Kidney epithelial cell (primary cell): ENCODE data around the gene ARHGEF33. TPM values are rescaled to one million over a fixed set of nuclear protein-coding genes. Genes with fewer than 3 reads are reported as not detected.

ENCODE experiments used
- DNase-seq: peaks from one replicate; pipeline ENCODE4 v3.0.0-alpha.2; 2010; ENCODE audit warnings: low read depth
- H3K27me3 ChIP-seq: 2 replicates; pipeline ENCODE4 v1.6.0; 2011; ENCODE audit warnings: low read length; ENCODE audit not compliant: control insufficient read depth, insufficient read depth
- H3K36me3 ChIP-seq: 2 replicates; pipeline ENCODE4 v1.5.1; 2011; ENCODE audit warnings: low read length; ENCODE audit not compliant: control insufficient read depth, insufficient read depth
- H3K4me3 ChIP-seq: 2 replicates; pipeline ENCODE4 v1.5.1; 2011; ENCODE audit warnings: low read depth, mild to moderate bottlenecking, control low read depth, low read length
- CTCF ChIP-seq: IDR thresholded peaks from 2 replicates; pipeline ENCODE4 v1.5.1; 2011; ENCODE audit warnings: mild to moderate bottlenecking, moderate library complexity, low read length, control low read depth, inconsistent platforms; ENCODE audit not compliant: insufficient read depth, poor library complexity, severe bottlenecking
- total RNA-seq: library from RNA; depleted of rRNA; stranded (reverse); fragments of >200 nt; gene quantifications from 2 replicates; pipeline ENCODE4 v1.2.3, GENCODE V29; 2015

ARHGEF33 gene
- total RNA-seq, 1 donor from 2014 or later: 0.46 TPM

DNA sequence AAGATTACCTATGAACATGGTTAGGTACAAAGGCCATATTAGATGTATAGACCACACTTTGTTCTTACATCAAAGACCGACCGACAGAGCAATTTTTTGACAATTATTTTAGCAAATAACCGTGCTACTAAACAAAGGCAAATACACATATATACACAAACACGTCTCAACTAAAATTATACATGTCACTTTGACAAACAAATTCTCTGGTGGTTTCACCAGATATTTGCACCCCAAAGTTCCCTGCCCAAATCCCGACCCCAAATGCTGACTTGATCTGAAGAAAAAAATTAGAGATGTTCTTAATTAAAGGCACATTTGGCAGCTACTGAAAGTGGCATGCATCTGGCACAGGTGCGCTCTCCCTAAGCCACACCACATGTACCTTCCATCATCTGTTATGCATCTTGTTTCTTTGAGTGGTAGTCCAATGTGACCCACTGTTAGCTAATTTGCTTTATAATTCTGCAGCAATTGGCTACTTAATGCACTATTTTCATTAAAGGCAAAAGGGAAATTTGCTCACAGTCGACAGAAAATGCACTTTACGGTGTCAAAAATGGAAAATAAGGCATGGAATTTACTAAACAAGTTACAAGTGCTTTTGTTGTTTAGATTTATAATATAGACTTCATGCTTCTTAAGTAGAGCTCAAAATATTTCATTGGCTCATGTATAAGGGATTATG is 92.1 kb downstream of the ARHGEF33 start:
- no peak overlapping the region for H3K4me3 ChIP-seq
- no peaks in the 10 kb centered on the region for H3K36me3 ChIP-seq
- no peaks in the 10 kb centered on the region for H3K27me3 ChIP-seq
- no peak for DNase-seq
- TF ChIP-seq CTCF: no peak

DNA sequence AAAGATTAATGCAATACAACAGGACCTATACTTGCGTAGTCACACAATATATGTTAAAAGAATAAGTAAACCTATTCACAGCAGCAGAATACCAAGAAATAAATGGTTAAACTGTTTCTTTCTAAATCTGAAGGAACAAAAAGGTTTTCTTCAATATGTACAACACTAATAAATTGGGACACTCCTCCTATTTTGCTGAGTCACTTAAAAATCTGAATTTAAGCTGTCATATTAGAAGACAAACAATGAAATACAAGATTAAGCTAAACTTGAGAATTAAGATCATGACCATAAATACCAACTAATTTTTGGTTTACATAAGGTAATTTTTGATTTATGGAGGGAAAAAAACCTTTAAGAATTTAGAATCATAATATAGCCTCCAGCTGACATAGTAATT is 92.8 kb downstream of the ARHGEF33 start:
- DNase-seq: no peak
- no peak overlapping the region for H3K4me3 ChIP-seq
- TF ChIP-seq CTCF: no peak
- H3K27me3 ChIP-seq: no peaks in the 10 kb centered on the region
- H3K36me3 ChIP-seq: no peaks in the 10 kb centered on the region

DNA sequence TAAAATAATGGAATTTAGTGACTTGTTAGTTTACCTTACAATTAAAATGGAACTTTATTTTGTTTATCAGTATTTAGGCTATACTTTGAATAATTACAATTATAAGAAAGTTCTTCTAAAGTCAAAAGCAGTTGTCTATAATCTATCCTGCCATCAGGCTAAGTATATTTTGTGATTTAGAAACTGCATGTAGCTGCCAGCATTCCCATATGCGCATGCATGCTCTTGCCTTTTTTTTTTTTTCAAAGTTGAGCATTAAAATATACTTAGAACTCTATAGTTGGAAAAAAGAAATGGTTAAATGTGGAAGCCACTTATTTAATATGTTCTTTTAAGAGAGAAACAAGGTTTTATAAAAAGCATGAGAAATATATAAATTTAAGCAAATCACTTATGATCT is 99.0 kb downstream of the ARHGEF33 start:
- Histone ChIP-seq H3K27me3 (no peaks in the 10 kb centered on the region), H3K4me3 (no peak overlapping the region), H3K36me3 (no peaks in the 10 kb centered on the region)
- TF ChIP-seq CTCF: no peak
- no peak for DNase-seq

DNA sequence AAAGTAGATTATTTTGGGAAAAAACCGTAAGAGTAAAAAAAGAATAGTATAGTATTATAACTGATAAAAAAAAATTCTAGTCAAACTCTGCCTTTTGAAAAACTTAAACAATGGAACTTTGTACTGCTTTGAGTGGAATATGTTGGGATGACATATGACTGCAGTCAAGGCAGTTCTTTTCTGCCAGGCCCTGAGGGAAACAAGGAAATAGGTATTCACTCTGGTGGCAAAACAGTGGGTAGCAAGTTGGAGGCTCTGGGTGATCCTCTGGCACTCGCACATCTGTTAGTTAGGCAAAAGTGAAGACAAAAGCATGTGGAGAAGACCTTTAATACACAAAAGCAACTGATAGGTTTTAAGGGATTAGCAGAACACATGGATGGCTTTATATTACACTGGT is 102.2 kb downstream of the ARHGEF33 start:
- no peak for TF ChIP-seq CTCF
- DNase-seq: no peak
- H3K27me3 ChIP-seq: no peaks in the 10 kb centered on the region
- H3K36me3 ChIP-seq: no peaks in the 10 kb centered on the region
- no peak overlapping the region for H3K4me3 ChIP-seq

GRCh38 chr2:38997781-38998180 is 108.1 kb downstream of the ARHGEF33 start:
- Histone ChIP-seq H3K36me3 (no peaks in the 10 kb centered on the region), H3K4me3 (no peak overlapping the region), H3K27me3 (no peaks in the 10 kb centered on the region)
- peak; percentile 25 for DNase-seq
- no peak for TF ChIP-seq CTCF

DNA sequence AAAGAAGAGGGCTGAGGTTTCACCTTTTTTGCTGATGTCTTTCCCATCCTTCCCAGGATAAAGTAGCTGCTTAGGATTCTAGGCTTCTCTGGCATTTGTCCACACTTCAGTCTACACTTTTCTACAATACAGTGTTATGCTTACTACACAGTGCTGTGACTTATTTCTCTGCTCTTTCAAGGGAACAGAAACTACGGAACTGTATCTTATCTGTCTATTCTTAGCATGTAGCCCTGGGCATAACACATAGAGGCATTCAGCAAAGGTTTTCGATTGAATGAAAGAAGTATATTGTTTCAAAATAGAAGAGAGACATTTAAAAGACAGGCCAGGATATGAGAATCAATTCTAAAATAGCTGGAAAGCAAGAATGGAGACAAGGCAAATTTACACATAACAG is 110.9 kb downstream of the ARHGEF33 start:
- no peaks in the 10 kb centered on the region for H3K36me3 ChIP-seq
- H3K27me3 ChIP-seq: no peaks in the 10 kb centered on the region
- DNase-seq: no peak
- no peak for TF ChIP-seq CTCF
- H3K4me3 ChIP-seq: no peak overlapping the region
